NCI-H2227 (cell line): ENCODE results near the gene BRCA1.
"Not testable (repeated sequence)": the region's sequence is repeated elsewhere in the genome, so short reads cannot be mapped to it uniquely, and the experiment has no call there.

Source experiments
- DNase-seq: peaks from one replicate; lab custom pipeline; 2025; ENCODE audit not compliant: unreplicated experiment; lab: John Stamatoyannopoulos, UW

Gene BRCA1

GRCh38 chr17:43125133-43125966 is at the start of gene BRCA1:
BRCA1 (minus strand) TSS chr17:43125364; CDS start chr17:43124096, 1,268 bp downstream.
- DNase-seq = peak; percentile 99

- peak; percentile 30 for DNase-seq
Measured at GRCh38 chr17:43171586-43172487, 46.7 kb upstream of the BRCA1 start.

- peak; percentile 98 for DNase-seq
Measured at GRCh38 chr17:43170766-43171585, 45.8 kb upstream of the BRCA1 start, which contains the start of gene NBR1. NBR1 (plus strand) TSS chr17:43171214; CDS start chr17:43175800, 4,586 bp downstream.

GRCh38 chr17:43170140-43170765 is 45.1 kb upstream of the BRCA1 start:
- peak; percentile 97 for DNase-seq

GRCh38 chr17:43169561-43170139 is 44.5 kb upstream of the BRCA1 start:
- peak; percentile 60 for DNase-seq

GRCh38 chr17:43165971-43166370 is 40.8 kb upstream of the BRCA1 start:
- not testable (repeated sequence) for DNase-seq

GRCh38 chr17:43159957-43160356 is 34.8 kb upstream of the BRCA1 start:
- not testable (repeated sequence) for DNase-seq

GRCh38 chr17:43159232-43159631 is 34.1 kb upstream of the BRCA1 start:
- not testable (repeated sequence) for DNase-seq

- DNase-seq = no peak
Measured at GRCh38 chr17:43155666-43156065, 30.5 kb upstream of the BRCA1 start.

GRCh38 chr17:43153197-43153835 is 28.2 kb upstream of the BRCA1 start:
- DNase-seq = not testable (repeated sequence)

GRCh38 chr17:43151880-43152456 is 26.8 kb upstream of the BRCA1 start:
- no peak for DNase-seq

GRCh38 chr17:43146649-43147048 is 21.5 kb upstream of the BRCA1 start:
- no peak for DNase-seq

GRCh38 chr17:43143201-43143600 is 18.0 kb upstream of the BRCA1 start:
- DNase-seq = no peak

- peak; percentile 20 for DNase-seq
Measured at GRCh38 chr17:43142153-43142552, 17.0 kb upstream of the BRCA1 start.

GRCh38 chr17:43140396-43141332 is 15.5 kb upstream of the BRCA1 start:
- DNase-seq = no peak

GRCh38 chr17:43138531-43138930 is 13.4 kb upstream of the BRCA1 start:
- DNase-seq = not testable (repeated sequence)

GRCh38 chr17:43136574-43136973 is 11.4 kb upstream of the BRCA1 start:
- not testable (repeated sequence) for DNase-seq

- DNase-seq = no peak
Measured at GRCh38 chr17:43135454-43135819, 10.3 kb upstream of the BRCA1 start.
